OCI-LY7 (cell line): ENCODE measurements around the gene MTOR.

Experiments
- EZH2phosphoT487 ChIP-seq: fragments of 200-600 bp; sonication (generic); IDR thresholded peaks from 2 replicates; pipeline ENCODE4 v1.6.1; 2018; ENCODE audit warnings: low read depth, borderline replicate concordance, mild to moderate bottlenecking, mixed run types, antibody characterized with exemption, low read length, moderate library complexity, mixed read lengths
- TF ChIP-seq, protein P1 (sequence below): fragments of 200-600 bp; sonication (generic); conservative IDR thresholded peaks from 2 replicates; pipeline ENCODE4 v1.5.1; 2014; ENCODE audit warnings: mild to moderate bottlenecking, antibody characterized with exemption, low read length, moderate library complexity, mixed read lengths

GRCh38 chr1:11116318-11116717 lies 146.0 kb downstream of the MTOR start:
- TF ChIP-seq, protein P1, sequence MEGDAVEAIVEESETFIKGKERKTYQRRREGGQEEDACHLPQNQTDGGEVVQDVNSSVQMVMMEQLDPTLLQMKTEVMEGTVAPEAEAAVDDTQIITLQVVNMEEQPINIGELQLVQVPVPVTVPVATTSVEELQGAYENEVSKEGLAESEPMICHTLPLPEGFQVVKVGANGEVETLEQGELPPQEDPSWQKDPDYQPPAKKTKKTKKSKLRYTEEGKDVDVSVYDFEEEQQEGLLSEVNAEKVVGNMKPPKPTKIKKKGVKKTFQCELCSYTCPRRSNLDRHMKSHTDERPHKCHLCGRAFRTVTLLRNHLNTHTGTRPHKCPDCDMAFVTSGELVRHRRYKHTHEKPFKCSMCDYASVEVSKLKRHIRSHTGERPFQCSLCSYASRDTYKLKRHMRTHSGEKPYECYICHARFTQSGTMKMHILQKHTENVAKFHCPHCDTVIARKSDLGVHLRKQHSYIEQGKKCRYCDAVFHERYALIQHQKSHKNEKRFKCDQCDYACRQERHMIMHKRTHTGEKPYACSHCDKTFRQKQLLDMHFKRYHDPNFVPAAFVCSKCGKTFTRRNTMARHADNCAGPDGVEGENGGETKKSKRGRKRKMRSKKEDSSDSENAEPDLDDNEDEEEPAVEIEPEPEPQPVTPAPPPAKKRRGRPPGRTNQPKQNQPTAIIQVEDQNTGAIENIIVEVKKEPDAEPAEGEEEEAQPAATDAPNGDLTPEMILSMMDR = no peak
- TF ChIP-seq EZH2phosphoT487 = no peak
